Astrocyte (in vitro differentiated cells and primary cell): Measurements from ENCODE around the gene RPL3.

Experiments used
- CTCF ChIP-seq: IDR thresholded peaks from 2 replicates; pipeline ENCODE4 v1.5.1; 2011; ENCODE audit warnings: low read depth, mild to moderate bottlenecking, inconsistent platforms, low read length, moderate library complexity; ENCODE audit not compliant: insufficient read depth
- EZH2 ChIP-seq: IDR thresholded peaks from 2 replicates; pipeline ENCODE4 v1.6.1; 2012; ENCODE audit warnings: mild to moderate bottlenecking, low read length, inconsistent platforms; ENCODE audit not compliant: insufficient read depth

DNA sequence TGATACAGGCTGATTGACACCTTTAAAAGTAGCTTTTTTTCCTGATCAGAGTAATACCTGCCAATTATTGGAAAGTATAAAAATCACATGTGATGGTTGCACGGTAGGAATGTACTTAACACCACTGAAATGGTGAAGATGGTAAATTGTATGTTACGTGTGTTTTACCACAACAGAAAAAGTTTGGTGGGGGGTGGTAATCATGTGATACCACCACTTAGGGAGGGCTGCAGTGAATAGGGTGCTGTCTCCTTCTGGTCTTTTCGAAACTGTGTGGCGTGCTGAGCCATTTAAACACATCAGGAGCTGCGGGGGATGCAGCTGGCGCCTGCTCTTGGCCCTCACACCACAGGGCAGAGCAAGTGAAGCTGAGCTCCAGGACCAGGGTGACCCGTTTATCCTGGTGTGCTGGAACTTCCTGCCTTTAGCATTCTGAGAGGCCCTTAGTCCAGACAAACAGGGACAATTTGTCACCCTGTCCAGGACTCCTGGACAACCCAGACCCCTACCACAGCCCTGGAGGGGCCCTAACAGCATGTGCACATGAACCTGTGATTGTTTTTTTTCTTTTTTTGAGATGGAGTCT lies 33.0 kb upstream of the RPL3 start:
- TF ChIP-seq CTCF, result no peak
- no peak for TF ChIP-seq EZH2
